ENCODE results near the gene SEPTIN1. TPM values are rescaled to one million over a fixed set of nuclear protein-coding genes. Genes with fewer than 3 reads are reported as not detected.

The SEPTIN1 gene
- total RNA-seq, 1 donor from 2014 or later: 2.9 TPM

GRCh38 chr16:30401768-30402425 lies 19.5 kb upstream of the SEPTIN1 start:
- DNase-seq: no peak
- H3K9me3 Mint-ChIP-seq (ENCODE audit: unreplicated experiment): peaks cover 17% of the 10 kb centered on the region
- H3K36me3 Mint-ChIP-seq (ENCODE audit: unreplicated experiment): no peaks in the 10 kb centered on the region
- peaks cover 12% of the 10 kb centered on the region for H3K27me3 Mint-ChIP-seq (ENCODE audit: unreplicated experiment)
- TF ChIP-seq CTCF (IDR thresholded peaks at IDR 0.05; ENCODE audit: partially characterized antibody, unreplicated experiment): no peak
- peak overlapping the region; percentile 45 for H3K27ac Mint-ChIP-seq (ENCODE audit: unreplicated experiment)
- H3K4me3 Mint-ChIP-seq (ENCODE audit: unreplicated experiment): peak overlapping the region; percentile 55
- peaks cover 16% of the 10 kb centered on the region for H3K4me1 Mint-ChIP-seq (ENCODE audit: low read depth, unreplicated experiment)

GRCh38 chr16:30399435-30400186 lies 17.2 kb upstream of the SEPTIN1 start:
- Mint-ChIP-seq H3K4me1 (ENCODE audit: low read depth, unreplicated experiment) (peaks cover 21% of the 10 kb centered on the region), H3K9me3 (ENCODE audit: unreplicated experiment) (peaks cover 25% of the 10 kb centered on the region), H3K27me3 (ENCODE audit: unreplicated experiment) (peaks cover 18% of the 10 kb centered on the region), H3K36me3 (ENCODE audit: unreplicated experiment) (peaks cover under 1% of the 10 kb centered on the region), H3K4me3 (ENCODE audit: unreplicated experiment) (peak overlapping the region; percentile 97), H3K27ac (ENCODE audit: unreplicated experiment) (peak overlapping the region; percentile 97)
- DNase-seq: no peak
- TF ChIP-seq CTCF (IDR thresholded peaks at IDR 0.05; ENCODE audit: partially characterized antibody, unreplicated experiment): no peak

- peaks cover 27% of the 10 kb centered on the region for H3K4me1 Mint-ChIP-seq (ENCODE audit: low read depth, unreplicated experiment)
- peak; percentile 46 for DNase-seq
- H3K4me3 Mint-ChIP-seq (ENCODE audit: unreplicated experiment): peak overlapping the region; percentile 97
- H3K27me3 Mint-ChIP-seq (ENCODE audit: unreplicated experiment): peaks cover 20% of the 10 kb centered on the region
- no peak for TF ChIP-seq CTCF (IDR thresholded peaks at IDR 0.05; ENCODE audit: partially characterized antibody, unreplicated experiment)
- peak overlapping the region; percentile 97 for H3K27ac Mint-ChIP-seq (ENCODE audit: unreplicated experiment)
- H3K9me3 Mint-ChIP-seq (ENCODE audit: unreplicated experiment): peaks cover 28% of the 10 kb centered on the region
- H3K36me3 Mint-ChIP-seq (ENCODE audit: unreplicated experiment): peaks cover 5% of the 10 kb centered on the region
Observed at GRCh38 chr16:30398661-30399434, 16.5 kb upstream of the SEPTIN1 start.

- no peak for TF ChIP-seq CTCF (IDR thresholded peaks at IDR 0.05; ENCODE audit: partially characterized antibody, unreplicated experiment)
Observed at GRCh38 chr16:30397776-30398660, 15.7 kb upstream of the SEPTIN1 start.

More at GRCh38 chr16:30397776-30398660, 15.7 kb upstream of the SEPTIN1 start:
- DNase-seq: no peak
- H3K9me3 Mint-ChIP-seq (ENCODE audit: unreplicated experiment): peaks cover 28% of the 10 kb centered on the region
- H3K4me3 Mint-ChIP-seq (ENCODE audit: unreplicated experiment): no peak overlapping the region
- H3K27ac Mint-ChIP-seq (ENCODE audit: unreplicated experiment): peak overlapping the region; percentile 88
- peaks cover 30% of the 10 kb centered on the region for H3K4me1 Mint-ChIP-seq (ENCODE audit: low read depth, unreplicated experiment)
- H3K36me3 Mint-ChIP-seq (ENCODE audit: unreplicated experiment): peaks cover 5% of the 10 kb centered on the region
- H3K27me3 Mint-ChIP-seq (ENCODE audit: unreplicated experiment): peaks cover 22% of the 10 kb centered on the region

Measured in glutamatergic neuron (in vitro differentiated cells).